HEK293 (cell line): ENCODE results near the gene MEFV.

Experiments
- BCL11B ChIP-seq: fragments of 450-650 bp; formaldehyde crosslinking; IDR thresholded peaks from 2 replicates; pipeline ENCODE4 v1.5.1; 2016; ENCODE audit warnings: low read depth, missing biosample characterization, missing genetic modification characterization
- GLIS1 ChIP-seq: fragments of 450-650 bp; formaldehyde crosslinking; IDR thresholded peaks from 2 replicates; pipeline ENCODE4 v1.5.1; 2016; ENCODE audit warnings: missing biosample characterization, missing genetic modification characterization
- HOXC10 ChIP-seq: sonication (generic); formaldehyde crosslinking; IDR thresholded peaks from 2 replicates; pipeline ENCODE4 v1.8.1; 2023; ENCODE audit warnings: mild to moderate bottlenecking, missing genetic modification reagents
- RBAK ChIP-seq: fragments of 450-650 bp; formaldehyde crosslinking; IDR thresholded peaks from 2 replicates; pipeline ENCODE4 v1.5.1; 2016; ENCODE audit warnings: missing biosample characterization, missing genetic modification characterization
- SP2 ChIP-seq: fragments of 450-650 bp; formaldehyde crosslinking; IDR thresholded peaks from 2 replicates; pipeline ENCODE4 v1.5.1; 2016; ENCODE audit warnings: missing biosample characterization, missing genetic modification characterization
- TCF7L2 ChIP-seq: IDR thresholded peaks from 2 replicates; pipeline ENCODE4 v1.6.1; 2011; ENCODE audit warnings: low read depth, mild to moderate bottlenecking, inconsistent platforms, low read length, moderate library complexity, borderline replicate concordance
- WT1 ChIP-seq: fragments of 450-650 bp; formaldehyde crosslinking; IDR thresholded peaks from 2 replicates; pipeline ENCODE4 v1.5.1; 2016; ENCODE audit warnings: missing biosample characterization, missing genetic modification characterization
- ZBTB21 ChIP-seq: fragments of 450-650 bp; formaldehyde crosslinking; IDR thresholded peaks from 2 replicates; pipeline ENCODE4 v1.5.1; 2017; ENCODE audit warnings: missing biosample characterization, missing genetic modification characterization
- ZBTB7A ChIP-seq: fragments of 450-650 bp; formaldehyde crosslinking; IDR thresholded peaks from 2 replicates; pipeline ENCODE4 v1.5.1; 2016; ENCODE audit warnings: low read depth, missing biosample characterization, missing genetic modification characterization
- ZFP37 ChIP-seq: fragments of 450-650 bp; formaldehyde crosslinking; IDR thresholded peaks from 2 replicates; pipeline ENCODE4 v1.5.1; 2016; ENCODE audit warnings: missing biosample characterization, missing genetic modification characterization
- ZNF132 ChIP-seq: fragments of 450-650 bp; formaldehyde crosslinking; IDR thresholded peaks from 2 replicates; pipeline ENCODE4 v1.5.1; 2017; ENCODE audit warnings: missing biosample characterization, missing genetic modification characterization, borderline replicate concordance
- ZNF133 ChIP-seq: fragments of 450-650 bp; formaldehyde crosslinking; IDR thresholded peaks from 2 replicates; pipeline ENCODE4 v1.5.1; 2016; ENCODE audit warnings: missing biosample characterization, missing genetic modification characterization
- ZNF140 ChIP-seq: fragments of 450-650 bp; formaldehyde crosslinking; IDR thresholded peaks from 2 replicates; pipeline ENCODE4 v1.5.1; 2016; ENCODE audit warnings: missing biosample characterization, missing genetic modification characterization
- ZNF157 ChIP-seq: fragments of 450-650 bp; formaldehyde crosslinking; IDR thresholded peaks from 2 replicates; pipeline ENCODE4 v1.5.1; 2016; ENCODE audit warnings: missing biosample characterization, missing genetic modification characterization
- ZNF175 ChIP-seq: fragments of 450-650 bp; formaldehyde crosslinking; IDR thresholded peaks from 2 replicates; pipeline ENCODE4 v1.5.1; 2016; ENCODE audit warnings: missing biosample characterization, missing genetic modification characterization
- ZNF184 ChIP-seq: fragments of 450-650 bp; IDR thresholded peaks from 2 replicates; pipeline ENCODE4 v1.5.1; 2018; ENCODE audit warnings: missing biosample characterization, mild to moderate bottlenecking, missing genetic modification characterization
- ZNF19 ChIP-seq: fragments of 450-650 bp; formaldehyde crosslinking; IDR thresholded peaks from 2 replicates; pipeline ENCODE4; 2016; ENCODE audit warnings: missing biosample characterization, missing genetic modification characterization, low read depth
- ZNF324 ChIP-seq: fragments of 450-650 bp; formaldehyde crosslinking; IDR thresholded peaks from 2 replicates; pipeline ENCODE4 v1.5.1; 2016; ENCODE audit warnings: missing biosample characterization, missing genetic modification characterization
- ZNF354C ChIP-seq: fragments of 450-650 bp; formaldehyde crosslinking; IDR thresholded peaks from 2 replicates; pipeline ENCODE4 v1.5.1; 2016; ENCODE audit warnings: missing biosample characterization, missing genetic modification characterization, low read depth, borderline replicate concordance
- ZNF391 ChIP-seq: fragments of 450-650 bp; formaldehyde crosslinking; IDR thresholded peaks from 2 replicates; pipeline ENCODE4 v1.5.1; 2016; ENCODE audit warnings: low read depth, missing biosample characterization, missing genetic modification characterization, borderline replicate concordance
- ZNF426 ChIP-seq: fragments of 450-650 bp; formaldehyde crosslinking; IDR thresholded peaks from 2 replicates; pipeline ENCODE4 v1.5.1; 2017; ENCODE audit warnings: missing biosample characterization, missing genetic modification characterization, mild to moderate bottlenecking, inconsistent platforms, moderate library complexity
- ZNF501 ChIP-seq: fragments of 450-650 bp; formaldehyde crosslinking; IDR thresholded peaks from 2 replicates; pipeline ENCODE4 v1.5.1; 2016; ENCODE audit warnings: missing biosample characterization, missing genetic modification characterization
- ZNF560 ChIP-seq: fragments of 450-650 bp; formaldehyde crosslinking; IDR thresholded peaks from 2 replicates; pipeline ENCODE4 v1.5.1; 2017; ENCODE audit warnings: missing biosample characterization, missing genetic modification characterization, borderline replicate concordance
- ZNF571 ChIP-seq: fragments of 450-650 bp; formaldehyde crosslinking; IDR thresholded peaks from 2 replicates; pipeline ENCODE4 v1.5.0; 2017; ENCODE audit warnings: missing biosample characterization, missing genetic modification characterization
- ZNF596 ChIP-seq: fragments of 450-650 bp; IDR thresholded peaks from 2 replicates; pipeline ENCODE4 v1.5.0; 2018; ENCODE audit warnings: missing biosample characterization, mild to moderate bottlenecking, missing genetic modification characterization, moderate library complexity
- ZNF623 ChIP-seq: fragments of 450-650 bp; formaldehyde crosslinking; IDR thresholded peaks from 2 replicates; pipeline ENCODE4 v1.5.1; 2016; ENCODE audit warnings: missing biosample characterization, missing genetic modification characterization
- ZNF626 ChIP-seq: fragments of 450-650 bp; sonication (Bioruptor Pico); formaldehyde crosslinking; IDR thresholded peaks from 2 replicates; pipeline ENCODE4 v1.5.1; 2018; ENCODE audit warnings: missing biosample characterization, missing genetic modification characterization, inconsistent platforms
- ZNF654 ChIP-seq: fragments of 450-650 bp; formaldehyde crosslinking; IDR thresholded peaks from 2 replicates; pipeline ENCODE4 v1.5.1; 2016; ENCODE audit warnings: low read depth, missing biosample characterization, missing genetic modification characterization
- TF ChIP-seq, protein P1 (sequence below): fragments of 450-650 bp; formaldehyde crosslinking; IDR thresholded peaks from 2 replicates; pipeline ENCODE4 v1.5.1; 2017; ENCODE audit warnings: missing biosample characterization, missing genetic modification characterization
- TF ChIP-seq, protein P2 (sequence below): fragments of 450-650 bp; formaldehyde crosslinking; IDR thresholded peaks from 2 replicates; pipeline ENCODE4 v1.5.1; 2017; ENCODE audit warnings: missing biosample characterization, mild to moderate bottlenecking, missing genetic modification characterization, moderate library complexity
- TF ChIP-seq, protein P3 (sequence below): fragments of 450-650 bp; formaldehyde crosslinking; IDR thresholded peaks from 2 replicates; pipeline ENCODE4 v1.5.1; 2016; ENCODE audit warnings: missing biosample characterization, missing genetic modification characterization
- TF ChIP-seq, protein P4 (sequence below): fragments of 450-650 bp; formaldehyde crosslinking; IDR thresholded peaks from 2 replicates; pipeline ENCODE4 v1.5.1; 2016; ENCODE audit warnings: missing biosample characterization, missing genetic modification characterization

The MEFV gene

DNA sequence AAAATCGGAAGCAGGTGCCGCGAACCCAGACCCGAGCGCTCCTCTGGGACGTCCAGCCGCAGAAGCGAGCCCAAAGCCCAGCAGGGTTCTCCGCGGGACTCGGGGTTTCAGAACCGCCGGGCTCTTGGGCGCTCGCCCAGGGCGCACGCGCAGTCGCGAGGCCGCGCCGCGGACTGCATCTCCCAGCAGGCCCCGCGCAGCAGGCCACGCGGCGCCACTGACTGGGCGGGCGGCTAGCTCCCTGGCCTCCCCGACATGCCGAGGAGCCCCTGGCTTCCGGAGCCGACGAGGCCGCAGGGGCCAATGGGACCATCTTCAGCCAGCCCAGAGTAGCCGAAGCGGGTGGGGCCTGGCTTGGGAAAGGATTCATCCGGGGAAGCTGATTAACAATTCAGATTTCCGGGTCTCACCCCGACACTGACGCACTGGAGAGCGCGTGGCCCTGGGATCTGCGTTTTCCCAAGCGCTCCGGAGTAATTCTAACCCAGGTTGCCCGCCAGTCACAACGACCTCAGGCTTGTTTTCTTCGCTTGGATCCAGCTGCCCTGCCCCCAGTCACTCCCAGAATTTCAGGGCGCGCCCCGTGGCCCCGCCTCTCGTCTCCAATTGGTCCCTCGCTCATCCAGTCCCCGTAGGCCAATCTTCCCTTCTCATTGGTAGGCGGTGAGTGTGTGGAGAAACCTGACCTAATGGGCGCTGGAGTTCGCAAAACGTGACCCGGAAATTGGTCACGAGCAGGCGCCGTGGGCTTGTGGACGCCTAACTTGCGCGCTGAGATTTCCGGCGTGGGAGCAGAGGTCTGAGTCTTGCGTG, 26.5 kb upstream of the MEFV start, which contains the start of gene ZNF263 (continued):
- TF ChIP-seq ZNF140 (tag by site-specific recombination) = no peak
- TF ChIP-seq, protein P1, sequence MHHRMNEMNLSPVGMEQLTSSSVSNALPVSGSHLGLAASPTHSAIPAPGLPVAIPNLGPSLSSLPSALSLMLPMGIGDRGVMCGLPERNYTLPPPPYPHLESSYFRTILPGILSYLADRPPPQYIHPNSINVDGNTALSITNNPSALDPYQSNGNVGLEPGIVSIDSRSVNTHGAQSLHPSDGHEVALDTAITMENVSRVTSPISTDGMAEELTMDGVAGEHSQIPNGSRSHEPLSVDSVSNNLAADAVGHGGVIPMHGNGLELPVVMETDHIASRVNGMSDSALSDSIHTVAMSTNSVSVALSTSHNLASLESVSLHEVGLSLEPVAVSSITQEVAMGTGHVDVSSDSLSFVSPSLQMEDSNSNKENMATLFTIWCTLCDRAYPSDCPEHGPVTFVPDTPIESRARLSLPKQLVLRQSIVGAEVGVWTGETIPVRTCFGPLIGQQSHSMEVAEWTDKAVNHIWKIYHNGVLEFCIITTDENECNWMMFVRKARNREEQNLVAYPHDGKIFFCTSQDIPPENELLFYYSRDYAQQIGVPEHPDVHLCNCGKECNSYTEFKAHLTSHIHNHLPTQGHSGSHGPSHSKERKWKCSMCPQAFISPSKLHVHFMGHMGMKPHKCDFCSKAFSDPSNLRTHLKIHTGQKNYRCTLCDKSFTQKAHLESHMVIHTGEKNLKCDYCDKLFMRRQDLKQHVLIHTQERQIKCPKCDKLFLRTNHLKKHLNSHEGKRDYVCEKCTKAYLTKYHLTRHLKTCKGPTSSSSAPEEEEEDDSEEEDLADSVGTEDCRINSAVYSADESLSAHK (tag by site-specific recombination) = no peak; the same call in 1 of the 2 replicates
- TF ChIP-seq WT1 (tag by site-specific recombination) = 0 out of 2 replicates have a peak, but pooled peaks have one; percentile 18
- no peak for TF ChIP-seq ZNF623 (tag by site-specific recombination)
- peak; percentile 83; the same call in 1 of the 2 replicates for TF ChIP-seq ZNF324 (tag by site-specific recombination)
- TF ChIP-seq ZNF354C = no peak
- no peak for TF ChIP-seq ZNF133 (tag by site-specific recombination)
- no peak for TF ChIP-seq ZNF426 (tag by site-specific recombination)
- no peak for TF ChIP-seq ZNF571 (tag by site-specific recombination)
- 0 out of 2 replicates have a peak, but pooled peaks have one; percentile 16 for TF ChIP-seq ZFP37 (tag by site-specific recombination)
- no peak for TF ChIP-seq ZNF175 (tag by site-specific recombination)
- TF ChIP-seq, protein P2, sequence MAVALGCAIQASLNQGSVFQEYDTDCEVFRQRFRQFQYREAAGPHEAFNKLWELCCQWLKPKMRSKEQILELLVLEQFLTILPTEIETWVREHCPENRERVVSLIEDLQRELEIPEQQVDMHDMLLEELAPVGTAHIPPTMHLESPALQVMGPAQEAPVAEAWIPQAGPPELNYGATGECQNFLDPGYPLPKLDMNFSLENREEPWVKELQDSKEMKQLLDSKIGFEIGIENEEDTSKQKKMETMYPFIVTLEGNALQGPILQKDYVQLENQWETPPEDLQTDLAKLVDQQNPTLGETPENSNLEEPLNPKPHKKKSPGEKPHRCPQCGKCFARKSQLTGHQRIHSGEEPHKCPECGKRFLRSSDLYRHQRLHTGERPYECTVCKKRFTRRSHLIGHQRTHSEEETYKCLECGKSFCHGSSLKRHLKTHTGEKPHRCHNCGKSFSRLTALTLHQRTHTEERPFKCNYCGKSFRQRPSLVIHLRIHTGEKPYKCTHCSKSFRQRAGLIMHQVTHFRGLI (tag by site-specific recombination) = peak; percentile 84
- no peak for TF ChIP-seq ZNF626 (tag by site-specific recombination)
- no peak for TF ChIP-seq ZNF132
- TF ChIP-seq, protein P3, sequence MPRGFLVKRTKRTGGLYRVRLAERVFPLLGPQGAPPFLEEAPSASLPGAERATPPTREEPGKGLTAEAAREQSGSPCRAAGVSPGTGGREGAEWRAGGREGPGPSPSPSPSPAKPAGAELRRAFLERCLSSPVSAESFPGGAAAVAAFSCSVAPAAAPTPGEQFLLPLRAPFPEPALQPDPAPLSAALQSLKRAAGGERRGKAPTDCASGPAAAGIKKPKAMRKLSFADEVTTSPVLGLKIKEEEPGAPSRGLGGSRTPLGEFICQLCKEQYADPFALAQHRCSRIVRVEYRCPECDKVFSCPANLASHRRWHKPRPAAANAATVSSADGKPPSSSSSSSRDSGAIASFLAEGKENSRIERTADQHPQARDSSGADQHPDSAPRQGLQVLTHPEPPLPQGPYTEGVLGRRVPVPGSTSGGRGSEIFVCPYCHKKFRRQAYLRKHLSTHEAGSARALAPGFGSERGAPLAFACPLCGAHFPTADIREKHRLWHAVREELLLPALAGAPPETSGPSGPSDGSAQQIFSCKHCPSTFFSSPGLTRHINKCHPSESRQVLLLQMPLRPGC (tag by site-specific recombination) = peak; percentile 12; the same call in 1 of the 2 replicates
- no peak for TF ChIP-seq TCF7L2
- TF ChIP-seq ZNF391 (tag by site-specific recombination) = no peak; the same call in 1 of the 2 replicates
- TF ChIP-seq ZBTB21 (tag by site-specific recombination) = peak; percentile 57; the same call in 1 of the 2 replicates
- no peak for TF ChIP-seq GLIS1 (tag by site-specific recombination)
- no peak for TF ChIP-seq RBAK
- no peak for TF ChIP-seq ZNF184 (tag by site-specific recombination)
- 0 out of 2 replicates have a peak, but pooled peaks have one; percentile 40 for TF ChIP-seq ZNF501
- TF ChIP-seq ZNF654 (tag by site-specific recombination) = no peak
- peak; percentile 94 for TF ChIP-seq SP2 (tag by site-specific recombination)
- no peak; the same call in 1 of the 2 replicates for TF ChIP-seq HOXC10 (CRISPR knock-in tag)
- peak; percentile 63; the same call in 1 of the 2 replicates for TF ChIP-seq BCL11B (tag by site-specific recombination)
- no peak for TF ChIP-seq ZNF596 (tag by site-specific recombination)
- no peak for TF ChIP-seq ZNF157 (tag by site-specific recombination)
- TF ChIP-seq, protein P4, sequence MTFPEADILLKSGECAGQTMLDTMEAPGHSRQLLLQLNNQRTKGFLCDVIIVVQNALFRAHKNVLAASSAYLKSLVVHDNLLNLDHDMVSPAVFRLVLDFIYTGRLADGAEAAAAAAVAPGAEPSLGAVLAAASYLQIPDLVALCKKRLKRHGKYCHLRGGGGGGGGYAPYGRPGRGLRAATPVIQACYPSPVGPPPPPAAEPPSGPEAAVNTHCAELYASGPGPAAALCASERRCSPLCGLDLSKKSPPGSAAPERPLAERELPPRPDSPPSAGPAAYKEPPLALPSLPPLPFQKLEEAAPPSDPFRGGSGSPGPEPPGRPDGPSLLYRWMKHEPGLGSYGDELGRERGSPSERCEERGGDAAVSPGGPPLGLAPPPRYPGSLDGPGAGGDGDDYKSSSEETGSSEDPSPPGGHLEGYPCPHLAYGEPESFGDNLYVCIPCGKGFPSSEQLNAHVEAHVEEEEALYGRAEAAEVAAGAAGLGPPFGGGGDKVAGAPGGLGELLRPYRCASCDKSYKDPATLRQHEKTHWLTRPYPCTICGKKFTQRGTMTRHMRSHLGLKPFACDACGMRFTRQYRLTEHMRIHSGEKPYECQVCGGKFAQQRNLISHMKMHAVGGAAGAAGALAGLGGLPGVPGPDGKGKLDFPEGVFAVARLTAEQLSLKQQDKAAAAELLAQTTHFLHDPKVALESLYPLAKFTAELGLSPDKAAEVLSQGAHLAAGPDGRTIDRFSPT (tag by site-specific recombination) = peak; percentile 48; the same call in 1 of the 2 replicates
- no peak for TF ChIP-seq ZNF560 (tag by site-specific recombination)
- 0 out of 2 replicates have a peak, but pooled peaks have one; percentile 14 for TF ChIP-seq ZBTB7A (tag by site-specific recombination)
- no peak for TF ChIP-seq ZNF19
